Spleen (tissue), 11 donors: ENCODE data around the gene GALNT18. TPM values are rescaled to one million over a fixed set of nuclear protein-coding genes. Genes with fewer than 3 reads are reported as not detected.

ENCODE experiments used
- DNase-seq: peaks from one replicate; pipeline ENCODE4 v3.0.0-alpha.2; 2020
- H3K27ac ChIP-seq, 8 donors: fragments of 200-600 bp; sonication (generic) in 7 of 8; 1 replicate in 4 of 8; 2 replicates in 4 of 8; pipeline versions ENCODE4 v1.5.0 to v1.8.0; 2016 to 2021; ENCODE audit warnings: inconsistent platforms in 4 of 8, mild to moderate bottlenecking in 4 of 8, moderate library complexity in 1 of 8
- H3K27me3 ChIP-seq, 7 donors: fragments of 200-600 bp; sonication (generic) in 6 of 7; replicated peaks in 1 of 7; 1 replicate in 4 of 7; 2 replicates in 3 of 7; pipeline versions ENCODE4 v1.5.0 to v1.8.0; 2016 to 2021; ENCODE audit warnings: inconsistent platforms in 3 of 7, mild to moderate bottlenecking in 1 of 7
- H3K36me3 ChIP-seq, 6 donors: fragments of 200-600 bp; sonication (generic) in 5 of 6; 1 replicate in 4 of 6; 2 replicates in 2 of 6; pipeline versions ENCODE4 v1.5.0 to v1.8.0; 2016 to 2021; ENCODE audit warnings: inconsistent platforms in 2 of 6
- H3K4me1 ChIP-seq, 6 donors: fragments of 200-600 bp; sonication (generic) in 5 of 6; 1 replicate in 3 of 6; 2 replicates in 3 of 6; pipeline versions ENCODE4 v1.5.0 to v1.8.0; 2016 to 2021; ENCODE audit warnings: inconsistent platforms in 3 of 6
- H3K4me3 ChIP-seq, 8 donors: fragments of 200-600 bp; sonication (generic) in 7 of 8; 1 replicate in 4 of 8; 2 replicates in 4 of 8; pipeline versions ENCODE4 v1.5.0 to v1.8.0; 2016 to 2021; ENCODE audit warnings: inconsistent platforms in 4 of 8, mild to moderate bottlenecking in 4 of 8, moderate library complexity in 2 of 8
- H3K9me3 ChIP-seq, 8 donors: fragments of 200-600 bp; sonication (generic) in 7 of 8; 1 replicate in 4 of 8; 2 replicates in 4 of 8; pipeline versions ENCODE4 v1.5.0 to v1.8.0; 2016 to 2021; ENCODE audit warnings: inconsistent platforms in 4 of 8
- CTCF ChIP-seq, 11 experiments: fragments of 200-600 bp in 7 of 11; fragments of 450-650 bp in 4 of 11; sonication (generic) in 4 of 11; IDR thresholded peaks in 8 of 11; conservative IDR thresholded peaks in 3 of 11; 1 replicate in 7 of 11; 2 replicates in 4 of 11; pipeline versions ENCODE4 v1.4.0 to v1.8.0; 2016 to 2021; ENCODE audit warnings: antibody characterized with exemption in 11 of 11, inconsistent platforms in 4 of 11, mild to moderate bottlenecking in 1 of 11
- POLR2A ChIP-seq, 3 donors: fragments of 450-650 bp; IDR thresholded peaks; one replicate each; pipeline ENCODE4 v1.5.1; 2017; ENCODE audit warnings: antibody characterized with exemption in 3 of 3, mild to moderate bottlenecking in 1 of 3
- POLR2AphosphoS5 ChIP-seq, 3 donors: sonication (generic); formaldehyde crosslinking; IDR thresholded peaks; one replicate each; pipeline ENCODE4 v1.5.1; 2017; ENCODE audit warnings: antibody characterized with exemption in 3 of 3
- WGBS, 5 donors: extraction: QIAGEN DNeasy Blood & Tissue Kit in 3 of 5; methylation state at CpG; one replicate each; pipeline versions ENCODE4 v1.1.5 to v1.1.7; 2013 to 2018; 5-methylcytosine and 5-hydroxymethylcytosine counted together
- intact Hi-C: fragments of 100-400 bp; cut with DNase I; formaldehyde crosslinking; loops from one replicate; pipeline ENCODE4 v1.15.0; 2023; ENCODE audit warnings: low total_unique reads
- polyA plus RNA-seq, 3 donors: library from polyadenylated mRNA; stranded (reverse); fragments of 200-250 nt; gene quantifications; one replicate each; pipeline ENCODE4 v1.2.1, GENCODE V29; 2013
- total RNA-seq, 7 donors: library from RNA; depleted of rRNA in 3 of 7; stranded (reverse); fragments of >200 nt in 3 of 7; fragmentation: NEBNext Ultra II Directional in 4 of 7; extraction: Animal tissue kit (Norgen Biotek cat#: 25700) in 4 of 7; gene quantifications; one replicate each; pipeline versions ENCODE4 v1.1.0 to v1.2.1, GENCODE V29; 2016 to 2021
- donor health status: healthy with polysubstance abuse.
- donor health status: DM: no; HTN: no; CAD: no; lungs with moderate emphysema.
- donor health status: DM: no; HTN: no; CAD: no.
- donor health status: Bipolar disorder and iron deficiency.
- donor health status: healthy.
- donor health status: DM: no; HTN: no; CAD: no.
- donor health status: DM: yes; HTN: yes; CAD: no.

Gene GALNT18
- total and polyA plus RNA-seq, 10 donors, result 0.87 to 6.9 (median 3.9) TPM

GRCh38 chr11:11640152-11640551 is 18.3 kb upstream of the GALNT18 start:
- H3K27me3 ChIP-seq, result peaks cover 0 to 30% (median 0%) of the 10 kb centered on the region in 7 donors
- no peak for TF ChIP-seq POLR2A (IDR thresholded peaks at IDR 0.05)
- no peak for TF ChIP-seq CTCF (IDR thresholded peaks at IDR 0.05 in 8 of 11, conservative IDR thresholded peaks at IDR 0.05 in 3 of 11)
- TF ChIP-seq POLR2AphosphoS5 (IDR thresholded peaks at IDR 0.05), result no peak
- WGBS, 5 donors, result 93 to 98% (median 93%) methylated on average over 1 of the region's 1 CpG
- peaks cover 0 to 9% (median 3%) of the 10 kb centered on the region in 8 donors for H3K9me3 ChIP-seq
- H3K36me3 ChIP-seq, result no peaks in the 10 kb centered on the region
- no peak overlapping the region for H3K4me3 ChIP-seq
- intact Hi-C loops, result no loop called here
- no peak overlapping the region for H3K27ac ChIP-seq
- H3K4me1 ChIP-seq, result no peaks in the 10 kb centered on the region
- no peak for DNase-seq

DNA sequence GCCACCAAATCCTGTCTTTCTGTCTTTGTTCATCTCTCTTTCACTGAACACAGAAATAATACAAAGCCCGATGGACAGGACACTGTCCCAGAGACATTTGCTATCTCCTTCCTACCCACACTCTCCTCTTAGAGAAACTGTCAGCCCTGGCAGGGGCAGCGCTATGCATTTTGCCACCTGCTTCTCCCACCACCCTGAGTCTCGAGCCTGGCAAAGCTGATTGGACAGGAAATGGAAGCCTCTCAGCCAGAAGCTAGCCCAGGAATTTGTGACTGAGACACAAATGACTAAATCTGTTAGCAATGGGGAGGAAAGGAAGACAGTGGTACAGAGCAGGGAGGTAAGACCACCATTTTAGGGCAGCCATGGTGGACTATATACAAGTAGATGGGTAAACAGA is 14.9 kb upstream of the GALNT18 start:
- peaks cover 0 to 23% (median 0%) of the 10 kb centered on the region in 7 donors for H3K27me3 ChIP-seq
- intact Hi-C loops, result no loop called here
- H3K9me3 ChIP-seq, result no peaks in the 10 kb centered on the region
- TF ChIP-seq CTCF (IDR thresholded peaks at IDR 0.05 in 8 of 11, conservative IDR thresholded peaks at IDR 0.05 in 3 of 11), result no peak
- TF ChIP-seq POLR2AphosphoS5 (IDR thresholded peaks at IDR 0.05), result no peak
- no peak for TF ChIP-seq POLR2A (IDR thresholded peaks at IDR 0.05)
- H3K36me3 ChIP-seq, result no peaks in the 10 kb centered on the region
- H3K4me1 ChIP-seq, result no peaks in the 10 kb centered on the region
- DNase-seq, result no peak
- no peak overlapping the region for H3K4me3 ChIP-seq
- 52 to 72% (median 65%) methylated on average over 3 of the region's 3 CpGs for WGBS, 5 donors
- H3K27ac ChIP-seq, result no peak overlapping the region

- 86 to 92% (median 87%) methylated on average over 5 of the region's 5 CpGs for WGBS, 5 donors
- no peak overlapping the region for H3K27ac ChIP-seq
- no peak for DNase-seq
- no peak for TF ChIP-seq POLR2A (IDR thresholded peaks at IDR 0.05)
- TF ChIP-seq POLR2AphosphoS5 (IDR thresholded peaks at IDR 0.05), result no peak
- no peak for TF ChIP-seq CTCF (IDR thresholded peaks at IDR 0.05 in 8 of 11, conservative IDR thresholded peaks at IDR 0.05 in 3 of 11)
- no peaks in the 10 kb centered on the region for H3K36me3 ChIP-seq
- peaks cover 0 to 13% (median 0%) of the 10 kb centered on the region in 7 donors for H3K27me3 ChIP-seq
- H3K4me1 ChIP-seq, result no peaks in the 10 kb centered on the region
- H3K4me3 ChIP-seq, result no peak overlapping the region
- H3K9me3 ChIP-seq, result no peaks in the 10 kb centered on the region
- intact Hi-C loops, result no loop called here
Measured at GRCh38 chr11:11635443-11635842, 13.6 kb upstream of the GALNT18 start.

DNA sequence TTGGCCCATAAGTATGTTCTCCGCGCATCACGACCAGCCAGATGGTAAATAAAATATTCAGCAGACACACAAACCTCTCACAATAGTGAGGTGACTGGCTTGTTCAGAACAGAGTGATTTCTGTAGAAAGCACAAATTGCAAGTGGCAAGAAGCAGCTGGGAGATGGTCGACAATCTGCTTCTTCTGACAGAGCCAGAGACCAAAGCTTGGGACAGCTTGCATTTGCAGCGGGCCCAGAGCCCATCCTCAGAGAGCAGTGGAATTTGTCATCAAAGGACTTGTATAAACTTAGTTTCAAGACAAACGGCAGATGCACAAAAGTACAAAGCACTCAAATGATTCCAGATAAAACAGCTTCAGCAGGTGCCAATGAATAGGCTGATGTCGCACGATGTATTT is 7.6 kb upstream of the GALNT18 start:
- no peak for DNase-seq
- Histone ChIP-seq H3K4me1 (no peaks in the 10 kb centered on the region), H3K36me3 (no peaks in the 10 kb centered on the region), H3K27ac (no peak overlapping the region), H3K27me3 (peaks cover 0 to 11% (median 0%) of the 10 kb centered on the region in 7 donors), H3K4me3 (no peak overlapping the region), H3K9me3 (no peaks in the 10 kb centered on the region)
- intact Hi-C loops, result no loop called here
- whole genome bisulfite sequencing, 5 donors, result 86 to 94% (median 90%) methylated on average over 8 of the region's 8 CpGs
- TF ChIP-seq POLR2AphosphoS5 (IDR thresholded peaks at IDR 0.05) (no peak), CTCF (IDR thresholded peaks at IDR 0.05 in 8 of 11, conservative IDR thresholded peaks at IDR 0.05 in 3 of 11) (no peak), POLR2A (IDR thresholded peaks at IDR 0.05) (no peak)
